DOHH2 (cell line): ENCODE data around the gene RTRAF.

Experiments
- CTCF ChIP-seq: fragments of 200-600 bp; sonication (generic); IDR thresholded peaks from one replicate; pipeline ENCODE4 v1.5.1; 2014; ENCODE audit warnings: antibody characterized with exemption, mild to moderate bottlenecking, low read depth, low read length; ENCODE audit not compliant: poor library complexity, severe bottlenecking
- EZH2phosphoT487 ChIP-seq: fragments of 200-600 bp; sonication (generic); IDR thresholded peaks from 2 replicates; pipeline ENCODE4 v1.6.1; 2017; ENCODE audit warnings: borderline replicate concordance, mild to moderate bottlenecking, antibody characterized with exemption, low read length, moderate library complexity, mixed read lengths

- TF ChIP-seq CTCF, result no peak
- TF ChIP-seq EZH2phosphoT487, result no peak
These were observed 1.1 kb upstream of the RTRAF start for GRCh38 chr14:51988221-51988620.
